Lung (tissue), 12 donors: ENCODE measurements around the gene YWHAG. TPM values are rescaled to one million over a fixed set of nuclear protein-coding genes. Genes with fewer than 3 reads are reported as not detected.

ENCODE experiments used
- ATAC-seq: fragments of 200-7000 bp; cut with Tn5 transposase; one replicate; pipeline ENCODE4 v1.9.1; 2020; ENCODE audit warnings: moderate number of reproducible peaks; ENCODE audit not compliant: insufficient read depth, low FRiP score
- DNase-seq, 3 donors: peaks; one replicate each; pipeline ENCODE4 v3.0.0-alpha.2; 2013 to 2017
- H3K27ac ChIP-seq, 2 donors: one replicate each; pipeline ENCODE4 v1.5.1; 2013; ENCODE audit warnings: mild to moderate bottlenecking in 2 of 2, moderate library complexity in 2 of 2, control low read depth in 1 of 2, inconsistent platforms in 1 of 2, low read depth in 1 of 2, low read length in 1 of 2
- H3K27me3 ChIP-seq, 3 donors: one replicate each; pipeline ENCODE4 v1.5.1; 2013; ENCODE audit warnings: low read length in 2 of 3; ENCODE audit not compliant: control insufficient read depth in 3 of 3, insufficient read depth in 3 of 3
- H3K36me3 ChIP-seq, 4 donors: one replicate each; pipeline ENCODE4 v1.5.1; 2013; ENCODE audit warnings: low read length in 4 of 4, mild to moderate bottlenecking in 1 of 4, moderate library complexity in 1 of 4; ENCODE audit not compliant: control insufficient read depth in 4 of 4, insufficient read depth in 4 of 4
- H3K4me1 ChIP-seq, 5 donors: one replicate each; pipeline ENCODE4 v1.5.1; 2013; ENCODE audit warnings: low read length in 5 of 5, mild to moderate bottlenecking in 2 of 5, moderate library complexity in 1 of 5; ENCODE audit not compliant: control insufficient read depth in 5 of 5, insufficient read depth in 5 of 5
- H3K4me3 ChIP-seq: one replicate; pipeline ENCODE4 v1.5.1; 2013; ENCODE audit warnings: mild to moderate bottlenecking, control low read depth, moderate library complexity
- H3K9ac ChIP-seq, 2 donors: one replicate each; pipeline ENCODE4 v1.5.1; 2013; ENCODE audit warnings: low read length in 2 of 2, control low read depth in 1 of 2; ENCODE audit not compliant: insufficient read depth in 1 of 2
- H3K9me3 ChIP-seq, 4 donors: one replicate each; pipeline ENCODE4 v1.5.1; 2013; ENCODE audit warnings: low read length in 3 of 4, mild to moderate bottlenecking in 1 of 4, moderate library complexity in 1 of 4; ENCODE audit not compliant: control insufficient read depth in 4 of 4, insufficient read depth in 3 of 4
- CTCF ChIP-seq: IDR thresholded peaks from 2 replicates; pipeline ENCODE4 v1.5.1; 2012; ENCODE audit warnings: mild to moderate bottlenecking; ENCODE audit errors: control extremely low read depth, extremely low read depth
- WGBS, 2 donors: extraction: QIAGEN DNeasy Blood & Tissue Kit; methylation state at CpG; one replicate each; pipeline ENCODE4 v1.1.7; 2013; 5-methylcytosine and 5-hydroxymethylcytosine counted together
- polyA plus RNA-seq, 2 donors: library from polyadenylated mRNA; stranded (reverse); fragments of 200-250 nt; gene quantifications; one replicate each; pipeline ENCODE4 v1.2.1, GENCODE V29; 2013
- total RNA-seq, 2 donors: library from RNA; depleted of rRNA in 1 of 2; stranded (reverse); fragments of >200 nt in 1 of 2; gene quantifications; one replicate each; pipeline ENCODE4 v1.2.1, GENCODE V29; 2014 to 2021
- donor health status: control.
- donor health status: control.
- donor health status: Bipolar disorder and iron deficiency.
- donor health status: healthy.
- donor health status: DM: yes; HTN: yes; CAD: no.

Gene YWHAG
- total and polyA plus RNA-seq, 4 donors = 34.3 to 123 (median 82.9) TPM

GRCh38 chr7:76304888-76305375, 53.9 kb downstream of the YWHAG start:
- peaks cover 0 to 18% (median 14%) of the 10 kb centered on the region in 5 donors for H3K4me1 ChIP-seq
- no peak overlapping the region for H3K4me3 ChIP-seq

GRCh38 chr7:76303202-76304147, 55.3 kb downstream of the YWHAG start:
- ATAC-seq (peak; percentile 72), DNase-seq (peak; percentile 98 to 99 (median 98))
- Histone ChIP-seq H3K36me3 (peaks cover 0 to 5% (median 1%) of the 10 kb centered on the region in 4 donors), H3K27ac (peak overlapping the region; percentile 91 to 99), H3K9ac (peak overlapping the region; percentile 31 to 71), H3K9me3 (no peaks in the 10 kb centered on the region), H3K4me3 (peak overlapping the region; percentile 60), H3K4me1 (peaks cover 0 to 18% (median 14%) of the 10 kb centered on the region in 5 donors), H3K27me3 (no peaks in the 10 kb centered on the region)
- 1 to 3% methylated on average over 50 to 56 of the region's 56 CpGs for WGBS, 2 donors
- no peak for TF ChIP-seq CTCF

More at GRCh38 chr7:76304888-76305375, 53.9 kb downstream of the YWHAG start:
- Histone ChIP-seq H3K36me3 (peaks cover 0 to 5% (median 1%) of the 10 kb centered on the region in 4 donors), H3K27ac (peak overlapping the region; percentile 81 to 99), H3K9me3 (no peaks in the 10 kb centered on the region), H3K27me3 (no peaks in the 10 kb centered on the region), H3K9ac (no peak overlapping the region)
- 49 to 80% methylated on average over 10 of the region's 10 CpGs for WGBS, 2 donors
- no peak for DNase-seq
- TF ChIP-seq CTCF = no peak
- ATAC-seq = no peak

- Histone ChIP-seq H3K9ac (peak within 1 kb of the TSS; percentile 31 to 83), H3K4me1 (peaks cover 0 to 19% (median 14%) of the 10 kb centered on the region in 5 donors), H3K4me3 (peak within 1 kb of the TSS; percentile 60), H3K27me3 (no peaks in the 10 kb centered on the region), H3K9me3 (no peaks in the 10 kb centered on the region), H3K27ac (peak within 1 kb of the TSS; percentile 91 to 99), H3K36me3 (peaks cover 0 to 5% (median 1%) of the 10 kb centered on the region in 4 donors)
- peak; percentile 95 to 97 (median 96) for DNase-seq
- no peak for TF ChIP-seq CTCF
- peak; percentile 80 for ATAC-seq
- WGBS, 2 donors = 0% methylated on average over 73 to 75 of the region's 75 CpGs
These were observed 56.2 kb downstream of the YWHAG start, which contains the start of gene HSPB1 for GRCh38 chr7:76302347-76303201. TSS of gene HSPB1 (plus strand) at chr7:76302673. CDS start at chr7:76302713, 40 bp downstream.
